SHP77 treated with DMSO at 0.1 percent for 48 hours (cell line): ENCODE measurements around the gene EIF4B.
"Not testable (repeated sequence)": the region's sequence is repeated elsewhere in the genome, so short reads cannot be mapped to it uniquely, and the experiment has no call there.

Source experiments
- DNase-seq: peaks from one replicate; lab custom pipeline; 2025; lab: John Stamatoyannopoulos, UW

The EIF4B gene, protein sequence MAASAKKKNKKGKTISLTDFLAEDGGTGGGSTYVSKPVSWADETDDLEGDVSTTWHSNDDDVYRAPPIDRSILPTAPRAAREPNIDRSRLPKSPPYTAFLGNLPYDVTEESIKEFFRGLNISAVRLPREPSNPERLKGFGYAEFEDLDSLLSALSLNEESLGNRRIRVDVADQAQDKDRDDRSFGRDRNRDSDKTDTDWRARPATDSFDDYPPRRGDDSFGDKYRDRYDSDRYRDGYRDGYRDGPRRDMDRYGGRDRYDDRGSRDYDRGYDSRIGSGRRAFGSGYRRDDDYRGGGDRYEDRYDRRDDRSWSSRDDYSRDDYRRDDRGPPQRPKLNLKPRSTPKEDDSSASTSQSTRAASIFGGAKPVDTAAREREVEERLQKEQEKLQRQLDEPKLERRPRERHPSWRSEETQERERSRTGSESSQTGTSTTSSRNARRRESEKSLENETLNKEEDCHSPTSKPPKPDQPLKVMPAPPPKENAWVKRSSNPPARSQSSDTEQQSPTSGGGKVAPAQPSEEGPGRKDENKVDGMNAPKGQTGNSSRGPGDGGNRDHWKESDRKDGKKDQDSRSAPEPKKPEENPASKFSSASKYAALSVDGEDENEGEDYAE

DNA sequence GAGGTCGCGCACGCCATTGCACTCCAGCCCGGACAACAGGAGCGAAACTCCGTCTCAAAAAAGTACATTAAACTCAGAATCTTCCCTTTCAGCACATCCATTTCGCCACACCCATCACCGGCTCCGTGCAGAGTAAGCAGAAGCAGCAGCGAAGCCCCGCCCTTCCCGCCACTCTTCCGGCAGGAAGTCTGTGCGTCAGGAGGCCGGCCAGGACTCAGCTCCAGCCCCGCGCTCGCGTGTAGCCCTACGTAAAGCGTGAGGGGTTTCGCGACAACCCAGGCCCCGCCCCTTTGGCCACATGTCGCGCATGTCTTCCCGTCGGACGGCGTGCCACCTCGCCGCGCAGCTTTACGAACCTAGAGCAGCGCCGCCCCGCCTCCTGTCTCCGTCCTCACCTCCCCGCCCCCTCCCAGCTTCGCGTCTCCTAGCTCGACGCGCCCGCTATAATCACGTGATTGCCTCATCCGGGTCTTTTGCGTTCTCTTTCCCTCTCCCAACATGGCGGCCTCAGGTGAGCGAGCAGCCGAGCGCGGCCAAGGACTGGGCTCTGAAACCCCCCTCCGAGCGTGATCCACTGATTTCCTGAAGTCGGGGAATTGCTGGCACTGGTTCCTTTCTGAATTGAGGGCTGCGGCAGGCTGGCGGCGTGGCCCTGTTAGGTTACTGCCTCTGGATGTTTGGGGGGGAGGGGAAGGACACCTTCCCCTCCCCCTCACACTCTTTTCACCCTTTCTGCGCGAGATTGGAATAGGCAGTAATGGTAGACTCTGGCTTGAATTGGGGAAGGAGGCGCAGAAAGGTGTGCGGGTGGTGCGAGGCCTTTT, at the start of gene EIF4B:
TSS of gene EIF4B (plus strand) at position 471 of the 824 bp plus-strand sequence. CDS start at position 499, 28 bp downstream.
- DNase-seq: peak; percentile 97

DNA sequence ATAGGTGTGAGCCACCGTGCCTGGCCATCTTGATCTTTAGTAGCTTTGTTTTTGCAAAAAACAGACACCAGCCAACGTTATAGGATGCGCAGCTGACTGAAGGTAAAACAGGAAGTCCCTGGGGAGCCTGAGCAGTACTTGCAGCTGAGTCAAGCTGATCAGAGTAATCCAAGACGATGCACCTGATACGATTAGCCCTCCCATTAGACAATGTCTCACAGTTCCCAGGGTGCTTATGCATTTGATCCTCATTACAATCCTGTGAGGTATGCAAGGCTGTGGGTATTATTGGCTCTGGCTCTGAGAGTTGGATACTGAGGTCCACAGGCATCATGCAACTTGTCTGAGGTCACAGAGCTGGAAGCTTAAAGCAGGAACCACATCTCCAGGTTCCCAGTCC, 49.3 kb upstream of the EIF4B start:
- DNase-seq: no peak

DNA sequence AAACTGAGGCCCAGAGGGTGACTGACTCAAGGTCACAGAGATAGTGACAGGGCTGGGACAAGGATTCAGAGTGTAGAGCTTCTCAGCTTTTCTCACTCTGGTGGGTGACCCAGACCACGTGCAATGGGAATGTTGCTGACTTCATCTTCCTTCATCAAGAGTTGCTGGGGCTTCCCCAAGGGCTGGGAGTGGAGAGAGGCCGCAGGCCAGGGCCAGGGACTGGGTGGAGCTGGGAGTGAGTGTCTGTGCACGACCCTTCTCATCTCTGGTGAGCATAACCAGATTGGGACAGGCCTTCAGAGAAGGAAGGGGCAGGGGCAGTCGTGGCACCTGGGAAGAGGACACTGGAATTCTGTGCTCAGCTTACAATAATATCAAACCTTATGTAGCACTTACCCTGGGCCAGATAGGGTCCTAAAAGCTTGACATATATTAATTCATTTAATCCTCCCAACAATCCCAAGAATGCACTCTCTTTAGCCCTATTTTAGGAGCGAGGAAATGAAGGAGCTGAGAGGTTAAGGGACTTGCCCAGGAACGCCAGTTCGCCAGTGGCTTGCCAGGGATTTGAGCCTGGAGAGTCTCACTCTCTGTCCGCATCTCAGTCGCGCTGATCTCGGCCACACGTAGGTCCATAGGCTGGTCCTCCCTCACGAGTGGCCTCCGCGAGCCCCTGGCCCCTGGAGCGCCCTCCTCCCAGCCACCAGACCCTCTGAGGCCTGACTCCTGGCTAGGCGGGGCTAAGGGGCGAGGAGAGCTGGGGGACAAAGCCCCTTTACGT, 41.5 kb upstream of the EIF4B start:
- DNase-seq: no peak

DNA sequence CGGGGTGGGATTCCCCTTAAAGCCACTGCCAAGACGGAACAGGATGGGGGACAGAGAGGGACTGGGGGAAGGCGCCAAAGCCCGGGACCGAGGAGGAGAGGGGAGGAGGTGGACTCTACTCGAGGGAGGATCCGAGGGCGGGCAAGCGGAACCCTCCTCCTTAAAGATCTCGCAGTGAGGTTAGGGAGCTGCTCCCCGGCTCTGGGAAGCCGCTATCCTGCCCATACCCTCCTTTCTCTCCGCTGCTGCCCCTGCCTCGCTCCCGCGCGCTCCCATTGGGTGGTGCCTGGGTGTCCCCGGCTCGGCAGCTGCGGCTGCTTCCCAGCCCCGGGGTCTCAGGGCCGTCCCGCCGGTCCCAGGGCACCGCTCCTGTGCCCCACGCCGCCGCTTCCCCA, 40.9 kb upstream of the EIF4B start:
- no peak for DNase-seq

DNA sequence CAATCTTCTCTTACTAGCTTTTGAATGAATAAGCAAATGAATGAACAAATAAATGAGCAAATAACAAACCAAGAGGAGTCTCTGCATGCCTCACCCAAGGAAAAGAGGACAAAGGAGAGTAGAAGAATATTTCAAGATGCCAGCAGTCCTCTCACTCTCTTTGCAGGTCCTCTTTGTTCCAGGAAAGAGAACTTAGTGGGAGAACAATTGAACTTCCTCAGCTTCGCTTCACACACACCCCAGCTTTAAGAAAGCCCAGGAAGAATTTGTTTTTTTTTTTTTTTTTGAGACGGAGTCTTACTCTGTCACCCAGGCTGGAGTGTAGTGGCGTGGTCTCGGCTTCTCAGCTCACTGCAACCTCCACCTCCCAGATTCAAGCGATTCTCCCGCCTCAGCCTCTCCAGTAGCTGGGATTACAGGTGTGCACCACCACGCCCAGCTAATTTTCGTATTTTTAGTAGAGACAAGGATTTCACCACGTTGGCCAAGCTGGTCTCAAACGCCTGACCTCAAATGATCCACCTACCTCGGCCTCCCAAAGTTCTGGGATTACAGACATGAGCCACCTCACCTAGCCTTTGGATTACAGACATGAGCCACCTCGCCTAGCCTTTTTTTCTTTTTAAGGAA, 37.0 kb upstream of the EIF4B start:
- DNase-seq: no peak

DNA sequence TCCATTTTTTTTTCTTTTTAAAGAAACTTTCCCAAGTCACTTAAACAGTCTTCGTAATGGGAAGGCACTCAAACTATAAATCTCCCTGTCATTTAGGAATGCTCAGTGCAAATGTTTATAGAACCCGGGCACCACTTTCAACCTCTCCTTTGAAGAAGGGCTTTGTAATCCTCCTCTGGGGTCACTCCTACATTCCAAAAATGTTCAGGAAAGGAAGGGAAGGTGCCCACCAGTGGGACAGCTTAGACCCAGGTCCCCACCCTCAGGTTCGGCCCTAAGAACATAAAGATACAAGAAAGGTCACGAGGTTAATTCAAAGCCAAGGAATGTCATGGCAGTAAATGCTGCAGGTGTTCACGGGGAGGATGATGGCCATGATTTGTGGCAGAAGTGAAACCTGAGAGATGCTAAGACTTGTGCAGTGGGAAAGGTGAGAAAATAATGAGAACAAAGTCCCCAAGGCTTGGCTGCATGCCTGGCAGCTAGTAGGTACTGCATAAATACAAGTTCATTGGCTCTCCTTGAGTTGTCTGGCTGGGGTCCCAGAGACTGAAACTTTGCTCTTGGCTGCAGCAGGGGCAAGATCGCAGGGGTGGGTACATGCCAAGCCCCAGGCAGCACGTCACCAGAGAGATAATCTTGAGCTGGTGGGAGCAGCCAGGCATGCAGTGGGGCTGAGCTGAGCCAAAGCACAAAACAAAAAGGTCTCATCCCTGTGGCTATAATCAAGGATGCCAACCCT, 36.3 kb upstream of the EIF4B start:
- DNase-seq: no peak

DNA sequence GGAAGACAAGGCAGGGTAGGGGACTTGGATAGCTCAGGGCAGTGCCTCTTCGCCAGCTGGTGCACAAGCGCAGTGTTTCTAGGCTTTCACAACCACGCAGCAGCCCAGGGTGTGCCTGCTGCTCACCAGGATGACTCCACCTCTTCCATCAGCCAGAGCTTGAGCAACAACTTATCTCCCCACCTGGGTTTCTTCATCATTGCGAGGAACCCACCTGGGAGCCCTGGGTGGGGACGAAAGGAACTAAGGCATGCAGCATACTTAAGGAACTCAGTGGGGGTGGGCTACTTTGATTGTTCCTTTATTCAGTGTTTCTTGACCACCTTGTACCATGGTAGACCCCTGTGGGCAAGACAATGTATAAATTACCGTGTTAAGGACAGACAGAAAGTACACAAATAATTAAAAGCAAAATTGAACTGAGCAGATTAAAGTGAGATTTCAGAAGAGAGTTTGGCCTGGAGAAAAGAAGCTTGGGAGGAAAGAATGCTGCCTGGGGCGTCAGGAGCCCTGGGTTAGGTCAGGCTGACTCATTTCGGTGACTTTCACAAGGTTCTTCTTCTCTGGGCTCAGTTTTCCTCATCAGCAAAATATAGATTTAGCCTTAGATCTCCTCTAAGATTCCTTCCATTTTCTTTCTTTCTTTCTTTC, 34.5 kb upstream of the EIF4B start:
- DNase-seq: no peak

DNA sequence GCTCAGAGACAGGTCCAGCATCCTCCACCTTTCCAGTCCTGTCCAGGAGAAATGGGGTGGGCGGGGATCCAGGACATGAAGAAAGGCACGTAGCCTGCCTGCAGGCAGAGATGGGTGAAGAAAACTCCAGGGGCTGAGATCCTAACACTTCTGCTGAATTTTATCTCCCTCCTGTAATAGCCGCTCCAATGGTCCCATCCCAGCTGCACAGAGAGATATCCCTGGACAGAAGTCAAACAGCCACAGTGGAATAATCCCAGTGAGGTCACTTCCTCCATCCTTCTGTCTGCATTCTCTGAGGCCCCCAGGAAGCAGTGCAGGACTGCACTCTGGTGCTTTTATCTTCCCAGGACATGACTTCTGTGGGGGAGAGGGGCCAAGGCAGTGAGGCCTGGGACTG, 31.1 kb upstream of the EIF4B start:
- no peak for DNase-seq

DNA sequence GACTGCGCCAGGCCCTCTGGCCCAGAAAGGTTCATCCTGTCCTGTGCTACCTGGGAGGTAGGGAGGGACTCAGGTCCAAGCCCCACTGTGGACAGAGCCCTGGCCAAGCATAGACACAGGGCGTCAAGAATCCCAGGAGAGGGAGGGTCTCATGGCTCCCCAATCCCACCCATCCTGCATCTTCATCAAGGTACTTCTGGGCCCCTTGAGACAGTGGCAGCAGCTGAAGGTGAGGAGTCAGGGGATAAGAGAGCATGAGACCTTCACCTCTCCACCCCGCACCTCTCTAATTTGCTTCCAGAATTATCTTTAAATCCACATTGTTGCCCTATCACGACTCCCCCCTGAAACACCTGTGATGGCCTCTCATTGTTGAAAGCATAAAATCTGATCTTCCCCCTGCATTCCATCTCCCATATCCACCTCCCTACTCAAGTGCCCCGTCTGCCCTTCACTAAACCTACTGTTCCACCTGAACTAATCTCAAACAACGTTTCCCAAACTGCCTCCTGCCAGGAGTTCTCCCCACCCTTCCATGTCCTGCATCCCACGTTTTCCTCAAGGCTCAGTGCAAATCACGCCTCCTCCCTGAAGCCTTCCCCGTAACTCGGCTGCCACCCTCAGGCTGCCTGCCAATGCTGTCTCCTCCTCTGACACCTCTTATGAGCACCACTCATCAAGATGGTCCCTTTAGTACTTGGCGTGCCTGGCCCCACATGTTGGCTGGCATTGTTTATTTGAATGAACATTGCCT, 30.3 kb upstream of the EIF4B start:
- peak; percentile 21 for DNase-seq

DNA sequence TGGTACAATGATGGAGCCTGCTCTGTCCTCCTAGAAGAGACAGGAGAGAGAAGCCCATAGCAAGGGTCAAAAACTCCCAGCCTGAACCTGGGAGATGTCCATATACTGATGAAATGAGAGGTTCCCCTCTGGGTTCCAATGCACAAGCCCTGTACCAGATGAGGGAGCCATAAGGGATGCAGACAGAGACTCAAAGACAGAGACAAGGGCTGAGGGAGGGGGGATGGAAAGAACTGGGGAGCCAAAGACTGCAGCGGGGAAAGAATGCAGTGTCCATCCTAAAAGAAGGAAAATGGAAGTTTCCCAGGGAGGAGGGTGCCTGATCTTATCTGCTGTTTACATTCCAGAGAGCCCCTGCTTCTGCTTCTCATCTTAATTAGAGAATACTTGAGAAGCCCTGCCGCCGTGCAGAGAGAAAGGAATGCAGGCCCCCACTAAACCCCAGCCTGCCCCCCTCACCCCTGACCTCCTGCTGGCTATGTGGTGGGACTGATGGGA, 29.6 kb upstream of the EIF4B start:
- no peak for DNase-seq

DNA sequence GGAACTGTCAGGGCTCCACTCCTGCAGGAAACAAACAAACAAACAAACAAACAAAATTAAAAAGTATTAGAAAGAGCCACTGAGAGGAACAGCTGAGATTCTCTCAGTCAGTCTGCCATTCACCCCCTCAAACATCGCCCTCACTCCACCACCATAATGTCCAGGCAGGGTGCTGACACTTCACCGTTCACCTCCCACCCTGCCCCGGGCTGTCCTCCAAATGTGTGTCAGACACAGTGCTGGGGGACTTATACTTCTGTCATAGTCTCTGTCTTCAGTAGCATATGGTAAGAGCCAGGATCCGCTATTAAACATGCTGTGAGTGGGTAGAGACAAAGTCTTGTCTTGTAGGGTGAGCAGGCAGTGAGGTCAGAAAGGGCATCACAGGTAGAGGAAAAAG, 29.1 kb upstream of the EIF4B start:
- no peak for DNase-seq

DNA sequence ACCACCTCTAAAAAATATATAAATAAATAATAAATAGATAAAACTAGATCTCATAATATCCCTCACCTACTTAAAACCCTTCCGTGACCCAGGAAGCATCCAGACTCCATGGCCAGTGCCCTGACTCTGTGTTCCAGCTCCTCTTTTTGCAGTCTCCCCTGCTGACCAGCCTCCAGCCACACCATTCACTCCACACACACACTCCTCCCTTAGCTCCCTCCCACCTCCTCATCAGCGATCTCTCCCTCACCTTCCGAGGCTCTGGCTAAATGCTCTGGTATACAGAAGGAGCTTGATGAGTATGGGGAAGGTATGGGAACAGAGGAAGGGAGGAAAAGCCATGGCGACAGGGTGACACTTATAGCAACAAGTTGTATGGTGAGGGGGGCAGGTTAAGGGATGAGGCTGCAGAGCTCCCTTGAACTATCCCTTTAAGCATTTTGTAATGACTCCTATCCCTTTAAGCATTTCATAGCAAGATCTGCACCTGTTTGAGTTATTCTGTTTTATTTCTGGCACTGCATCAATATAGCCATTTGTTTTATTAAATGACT, 26.1 kb upstream of the EIF4B start:
- no peak for DNase-seq

DNA sequence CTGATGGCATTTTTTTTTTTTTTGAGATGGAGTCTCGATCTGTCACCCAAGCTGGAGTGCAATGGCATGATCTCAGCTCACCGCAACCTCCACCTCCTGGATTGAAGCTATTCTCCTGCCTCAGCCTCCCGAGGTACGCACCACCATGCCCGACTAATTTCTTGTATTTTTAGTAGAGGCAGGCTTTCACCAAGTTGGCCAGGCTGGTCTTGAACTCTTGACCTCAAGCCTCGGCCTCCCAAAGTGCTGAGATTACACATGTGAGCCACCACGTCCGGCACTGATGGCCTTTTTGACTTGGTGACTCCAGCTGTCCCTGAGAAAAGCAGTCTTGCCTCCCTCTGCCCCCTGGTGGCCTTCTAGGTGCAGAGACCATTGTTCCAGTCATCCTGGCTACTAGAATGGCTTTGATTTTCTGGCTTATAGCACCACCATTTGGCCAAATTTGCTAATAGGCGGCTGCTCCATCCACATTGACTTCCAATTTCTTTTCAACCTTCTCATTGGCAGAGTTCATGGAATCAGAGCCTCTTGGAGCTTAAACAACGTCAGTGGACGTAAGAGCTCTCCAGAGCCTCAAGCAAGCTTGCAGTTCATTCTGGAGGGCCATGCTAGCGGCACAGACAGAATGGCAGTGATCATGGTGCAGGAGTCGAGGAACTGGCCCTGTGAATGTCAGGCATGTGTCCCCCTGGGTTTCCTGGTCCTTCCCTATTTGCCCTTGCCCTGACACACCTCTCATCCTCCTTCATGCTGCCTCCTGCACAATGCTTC, 25.4 kb upstream of the EIF4B start:
- peak; percentile 79 for DNase-seq

DNA sequence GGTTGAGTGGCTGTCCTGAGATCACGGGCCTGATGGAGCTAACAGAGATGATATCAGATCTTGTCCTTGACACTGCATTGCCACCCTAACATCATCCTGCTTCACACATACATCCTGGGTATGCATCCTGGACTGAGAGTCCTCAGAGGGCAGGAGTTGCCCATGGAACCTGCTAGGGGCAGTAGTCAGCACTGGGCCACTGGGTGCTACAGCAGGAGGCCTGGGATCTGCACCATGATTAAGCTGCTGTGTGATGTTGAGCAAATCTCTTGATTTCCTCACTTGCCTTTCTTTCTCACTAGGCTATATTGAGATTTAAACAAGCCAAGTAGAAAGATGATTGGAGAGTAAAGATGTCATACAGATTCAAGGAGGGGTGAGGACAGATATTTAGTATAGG, 22.1 kb upstream of the EIF4B start:
- DNase-seq: no peak

DNA sequence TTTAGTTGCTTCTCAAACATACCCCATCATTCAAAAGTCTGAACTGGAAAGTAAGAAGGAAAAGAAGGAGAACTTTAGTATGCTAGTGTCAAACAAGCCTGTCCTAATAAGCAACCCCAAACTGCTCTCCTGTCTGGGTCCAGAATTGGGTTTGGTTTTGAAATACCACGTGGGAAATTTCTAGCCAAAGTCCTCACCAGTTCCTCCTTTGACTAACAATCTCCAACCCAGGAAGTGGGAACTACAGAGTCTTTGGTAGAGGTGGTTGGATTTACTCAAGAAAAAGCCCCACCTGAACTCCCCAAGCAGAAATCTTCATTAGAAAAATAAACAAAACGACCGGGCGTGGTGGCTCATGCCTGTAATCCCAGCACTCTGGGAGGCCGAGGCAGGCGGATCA, 17.4 kb upstream of the EIF4B start:
- DNase-seq: no peak

DNA sequence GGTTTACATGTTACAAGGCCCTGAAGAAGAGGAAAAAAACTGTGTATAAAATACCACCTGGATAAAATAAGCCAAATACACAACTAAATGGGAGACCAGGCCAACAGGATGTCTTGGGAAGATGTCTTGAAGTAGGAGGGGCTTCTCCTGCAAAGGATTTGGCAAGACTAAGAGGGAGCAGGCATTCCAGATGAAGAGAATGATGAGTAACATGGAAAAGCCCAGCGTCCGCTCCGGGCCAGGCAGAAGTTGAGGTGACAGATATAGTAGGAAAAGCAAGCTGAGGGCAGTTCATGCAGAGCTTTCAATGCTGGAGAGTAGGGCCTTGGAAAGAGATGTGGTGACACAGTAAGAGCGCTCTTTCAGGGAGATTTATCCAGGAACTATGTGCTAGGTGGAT, 16.1 kb upstream of the EIF4B start:
- no peak for DNase-seq

DNA sequence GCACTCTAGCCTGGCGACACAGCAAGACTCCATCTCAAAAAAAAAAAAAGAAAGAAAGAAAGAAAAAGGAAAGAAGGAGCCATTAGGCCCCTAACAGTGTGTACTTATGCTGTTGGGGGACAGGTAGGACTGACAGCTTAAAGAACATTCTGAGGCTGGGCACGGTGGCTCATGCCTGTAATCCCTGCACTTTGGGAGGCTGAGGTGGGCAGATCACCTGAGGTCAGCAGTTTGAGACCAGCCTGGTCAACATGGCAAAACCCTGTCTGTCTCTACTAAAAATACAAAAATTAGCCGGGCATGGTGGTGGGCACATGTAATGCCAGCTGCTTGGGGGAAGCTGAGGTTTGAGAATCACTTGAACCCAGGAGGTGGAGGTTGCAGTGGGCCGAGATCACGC, 14.0 kb upstream of the EIF4B start:
- DNase-seq: not testable (repeated sequence)
